HT-29 (cell line): ENCODE measurements around the gene MSH3. TPM values are rescaled to one million over a fixed set of nuclear protein-coding genes. Genes with fewer than 3 reads are reported as not detected.
"Not testable (repeated sequence)": the region's sequence is repeated elsewhere in the genome, so short reads cannot be mapped to it uniquely, and the experiment has no call there.

Source experiments
- DNase-seq: peaks from one replicate; pipeline ENCODE4 v3.0.0-alpha.2; 2015; ENCODE audit warnings: low spot score
- total RNA-seq: library from RNA; depleted of rRNA; stranded (reverse); fragments of >200 nt; shearing (Covaris generic); gene quantifications from 2 replicates; pipeline ENCODE4 v1.2.3, GENCODE V29; 2014

MSH3 gene
- total RNA-seq, 1 experiment from 2014 or later: 7.4 TPM

GRCh38 chr5:80655231-80655774 is 851 bp downstream of the MSH3 start:
- peak; percentile 50 for DNase-seq

GRCh38 chr5:80656425-80656824 is 2.0 kb downstream of the MSH3 start:
- DNase-seq: no peak

- no peak for DNase-seq
Measured at GRCh38 chr5:80659106-80659505, 4.7 kb downstream of the MSH3 start.

- DNase-seq: not testable (repeated sequence)
Measured at GRCh38 chr5:80660661-80661060, 6.2 kb downstream of the MSH3 start.

GRCh38 chr5:80662108-80662507 is 7.7 kb downstream of the MSH3 start:
- DNase-seq: no peak

- DNase-seq: no peak
Measured at GRCh38 chr5:80665057-80665456, 10.6 kb downstream of the MSH3 start.

- DNase-seq: no peak
Measured at GRCh38 chr5:80667384-80667783, 12.9 kb downstream of the MSH3 start.

- no peak for DNase-seq
Measured at GRCh38 chr5:80668016-80668969, 13.8 kb downstream of the MSH3 start.

- DNase-seq: peak; percentile 87
Measured at GRCh38 chr5:80672140-80672736, 17.8 kb downstream of the MSH3 start.

- no peak for DNase-seq
Measured at GRCh38 chr5:80676706-80677105, 22.3 kb downstream of the MSH3 start.

GRCh38 chr5:80686757-80687156 is 32.3 kb downstream of the MSH3 start:
- DNase-seq: peak; percentile 44

- no peak for DNase-seq
Measured at GRCh38 chr5:80688648-80689420, 34.4 kb downstream of the MSH3 start.

- no peak for DNase-seq
Measured at GRCh38 chr5:80689627-80690026, 35.2 kb downstream of the MSH3 start.

- no peak for DNase-seq
Measured at GRCh38 chr5:80695666-80696065, 41.2 kb downstream of the MSH3 start.

GRCh38 chr5:80696450-80696849 is 42.0 kb downstream of the MSH3 start:
- DNase-seq: no peak

GRCh38 chr5:80697100-80697499 is 42.6 kb downstream of the MSH3 start:
- no peak for DNase-seq

- no peak for DNase-seq
Measured at GRCh38 chr5:80698369-80698768, 43.9 kb downstream of the MSH3 start.

GRCh38 chr5:80701597-80701996 is 47.1 kb downstream of the MSH3 start:
- no peak for DNase-seq

- DNase-seq: no peak
Measured at GRCh38 chr5:80703291-80703690, 48.8 kb downstream of the MSH3 start.

GRCh38 chr5:80703747-80704146 is 49.3 kb downstream of the MSH3 start:
- DNase-seq: no peak

GRCh38 chr5:80704221-80704620 is 49.8 kb downstream of the MSH3 start:
- no peak for DNase-seq

- no peak for DNase-seq
Measured at GRCh38 chr5:80705216-80705769, 50.8 kb downstream of the MSH3 start.
